Spleen (tissue), 11 donors: ENCODE results near the gene HNRNPA1. TPM values are rescaled to one million over a fixed set of nuclear protein-coding genes. Genes with fewer than 3 reads are reported as not detected.

ENCODE experiments used
- DNase-seq: peaks from one replicate; pipeline ENCODE4 v3.0.0-alpha.2; 2020
- H3K27ac ChIP-seq, 8 donors: fragments of 200-600 bp; sonication (generic) in 7 of 8; 1 replicate in 4 of 8; 2 replicates in 4 of 8; pipeline versions ENCODE4 v1.5.0 to v1.8.0; 2016 to 2021; ENCODE audit warnings: inconsistent platforms in 4 of 8, mild to moderate bottlenecking in 4 of 8, moderate library complexity in 1 of 8
- H3K27me3 ChIP-seq, 7 donors: fragments of 200-600 bp; sonication (generic) in 6 of 7; replicated peaks in 1 of 7; 1 replicate in 4 of 7; 2 replicates in 3 of 7; pipeline versions ENCODE4 v1.5.0 to v1.8.0; 2016 to 2021; ENCODE audit warnings: inconsistent platforms in 3 of 7, mild to moderate bottlenecking in 1 of 7
- H3K36me3 ChIP-seq, 6 donors: fragments of 200-600 bp; sonication (generic) in 5 of 6; 1 replicate in 4 of 6; 2 replicates in 2 of 6; pipeline versions ENCODE4 v1.5.0 to v1.8.0; 2016 to 2021; ENCODE audit warnings: inconsistent platforms in 2 of 6
- H3K4me1 ChIP-seq, 6 donors: fragments of 200-600 bp; sonication (generic) in 5 of 6; 1 replicate in 3 of 6; 2 replicates in 3 of 6; pipeline versions ENCODE4 v1.5.0 to v1.8.0; 2016 to 2021; ENCODE audit warnings: inconsistent platforms in 3 of 6
- H3K4me3 ChIP-seq, 8 donors: fragments of 200-600 bp; sonication (generic) in 7 of 8; 1 replicate in 4 of 8; 2 replicates in 4 of 8; pipeline versions ENCODE4 v1.5.0 to v1.8.0; 2016 to 2021; ENCODE audit warnings: inconsistent platforms in 4 of 8, mild to moderate bottlenecking in 4 of 8, moderate library complexity in 2 of 8
- H3K9me3 ChIP-seq, 8 donors: fragments of 200-600 bp; sonication (generic) in 7 of 8; 1 replicate in 4 of 8; 2 replicates in 4 of 8; pipeline versions ENCODE4 v1.5.0 to v1.8.0; 2016 to 2021; ENCODE audit warnings: inconsistent platforms in 4 of 8
- POLR2A ChIP-seq, 3 donors: fragments of 450-650 bp; IDR thresholded peaks; one replicate each; pipeline ENCODE4 v1.5.1; 2017; ENCODE audit warnings: antibody characterized with exemption in 3 of 3, mild to moderate bottlenecking in 1 of 3
- POLR2AphosphoS5 ChIP-seq, 3 donors: sonication (generic); formaldehyde crosslinking; IDR thresholded peaks; one replicate each; pipeline ENCODE4 v1.5.1; 2017; ENCODE audit warnings: antibody characterized with exemption in 3 of 3
- WGBS, 5 donors: extraction: QIAGEN DNeasy Blood & Tissue Kit in 3 of 5; methylation state at CpG; one replicate each; pipeline versions ENCODE4 v1.1.5 to v1.1.7; 2013 to 2018; 5-methylcytosine and 5-hydroxymethylcytosine counted together
- intact Hi-C: fragments of 100-400 bp; cut with DNase I; formaldehyde crosslinking; loops from one replicate; pipeline ENCODE4 v1.15.0; 2023; ENCODE audit warnings: low total_unique reads
- polyA plus RNA-seq, 3 donors: library from polyadenylated mRNA; stranded (reverse); fragments of 200-250 nt; gene quantifications; one replicate each; pipeline ENCODE4 v1.2.1, GENCODE V29; 2013
- total RNA-seq, 7 donors: library from RNA; depleted of rRNA in 3 of 7; stranded (reverse); fragments of >200 nt in 3 of 7; fragmentation: NEBNext Ultra II Directional in 4 of 7; extraction: Animal tissue kit (Norgen Biotek cat#: 25700) in 4 of 7; gene quantifications; one replicate each; pipeline versions ENCODE4 v1.1.0 to v1.2.1, GENCODE V29; 2016 to 2021
- TF ChIP-seq, protein P1 (sequence below), 11 experiments: fragments of 200-600 bp in 7 of 11; fragments of 450-650 bp in 4 of 11; sonication (generic) in 4 of 11; IDR thresholded peaks in 8 of 11; conservative IDR thresholded peaks in 3 of 11; 1 replicate in 7 of 11; 2 replicates in 4 of 11; pipeline versions ENCODE4 v1.4.0 to v1.8.0; 2016 to 2021; ENCODE audit warnings: antibody characterized with exemption in 11 of 11, inconsistent platforms in 4 of 11, mild to moderate bottlenecking in 1 of 11
- donor health status: healthy with polysubstance abuse.
- donor health status: DM: no; HTN: no; CAD: no; lungs with moderate emphysema.
- donor health status: DM: no; HTN: no; CAD: no.
- donor health status: Bipolar disorder and iron deficiency.
- donor health status: healthy.
- donor health status: DM: no; HTN: no; CAD: no.
- donor health status: DM: yes; HTN: yes; CAD: no.

The HNRNPA1 gene
- total and polyA plus RNA-seq, 10 donors, result 511 to 1,168 (median 873) TPM

DNA sequence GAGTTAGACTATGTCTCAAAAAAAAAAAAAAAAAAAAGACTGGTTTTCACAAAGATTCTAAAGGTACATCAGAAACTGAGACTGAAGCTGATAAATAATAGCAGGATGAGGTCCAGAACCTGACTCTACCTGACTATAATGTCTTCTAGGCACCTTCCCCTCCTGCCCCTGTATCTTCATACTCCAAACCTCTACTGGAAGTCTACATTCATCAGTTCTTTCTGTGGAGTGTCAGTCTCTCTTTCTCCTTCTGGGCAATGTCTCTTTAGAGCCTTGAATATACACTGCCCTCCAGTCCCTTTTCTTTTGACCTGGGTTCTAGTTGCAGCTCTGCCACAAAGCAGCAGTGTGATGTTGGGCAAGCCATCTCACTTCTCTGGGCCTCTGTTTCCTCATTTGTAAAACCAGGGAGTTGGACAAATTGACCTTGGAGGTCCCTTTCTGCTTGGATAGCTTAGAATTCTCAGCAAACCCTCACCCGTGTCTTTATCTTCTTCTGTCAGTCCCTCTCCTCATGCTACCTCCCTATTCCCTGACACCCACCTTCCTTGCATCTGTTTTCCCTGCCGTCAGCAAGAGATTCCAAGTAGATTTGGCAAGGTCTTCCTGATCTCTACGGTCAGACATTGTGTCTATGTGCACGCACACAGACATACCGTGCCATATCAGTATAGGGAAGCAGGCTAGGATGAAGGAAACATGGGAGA lies 16.0 kb downstream of the HNRNPA1 start:
- Histone ChIP-seq H3K9me3 (no peaks in the 10 kb centered on the region), H3K27me3 (peaks cover 0 to 39% (median 28%) of the 10 kb centered on the region in 7 donors), H3K36me3 (peaks cover 0 to 34% (median 0%) of the 10 kb centered on the region in 6 donors), H3K4me1 (peaks cover 3 to 65% (median 20%) of the 10 kb centered on the region in 6 donors), H3K4me3 (peak overlapping the region in 5 of 8 donors; percentile 8 to 63 (median 36)), H3K27ac (peak overlapping the region in 7 of 8 donors; percentile 14 to 94 (median 81))
- DNase-seq, result no peak
- intact Hi-C loops, result no loop called here
- TF ChIP-seq, protein P1, sequence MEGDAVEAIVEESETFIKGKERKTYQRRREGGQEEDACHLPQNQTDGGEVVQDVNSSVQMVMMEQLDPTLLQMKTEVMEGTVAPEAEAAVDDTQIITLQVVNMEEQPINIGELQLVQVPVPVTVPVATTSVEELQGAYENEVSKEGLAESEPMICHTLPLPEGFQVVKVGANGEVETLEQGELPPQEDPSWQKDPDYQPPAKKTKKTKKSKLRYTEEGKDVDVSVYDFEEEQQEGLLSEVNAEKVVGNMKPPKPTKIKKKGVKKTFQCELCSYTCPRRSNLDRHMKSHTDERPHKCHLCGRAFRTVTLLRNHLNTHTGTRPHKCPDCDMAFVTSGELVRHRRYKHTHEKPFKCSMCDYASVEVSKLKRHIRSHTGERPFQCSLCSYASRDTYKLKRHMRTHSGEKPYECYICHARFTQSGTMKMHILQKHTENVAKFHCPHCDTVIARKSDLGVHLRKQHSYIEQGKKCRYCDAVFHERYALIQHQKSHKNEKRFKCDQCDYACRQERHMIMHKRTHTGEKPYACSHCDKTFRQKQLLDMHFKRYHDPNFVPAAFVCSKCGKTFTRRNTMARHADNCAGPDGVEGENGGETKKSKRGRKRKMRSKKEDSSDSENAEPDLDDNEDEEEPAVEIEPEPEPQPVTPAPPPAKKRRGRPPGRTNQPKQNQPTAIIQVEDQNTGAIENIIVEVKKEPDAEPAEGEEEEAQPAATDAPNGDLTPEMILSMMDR (IDR thresholded peaks at IDR 0.05 in 8 of 11, conservative IDR thresholded peaks at IDR 0.05 in 3 of 11), result no peak
- no peak for TF ChIP-seq POLR2A (IDR thresholded peaks at IDR 0.05)
- no peak for TF ChIP-seq POLR2AphosphoS5 (IDR thresholded peaks at IDR 0.05)
- WGBS, 5 donors, result 39 to 61% (median 51%) methylated on average over 5 of the region's 5 CpGs

DNA sequence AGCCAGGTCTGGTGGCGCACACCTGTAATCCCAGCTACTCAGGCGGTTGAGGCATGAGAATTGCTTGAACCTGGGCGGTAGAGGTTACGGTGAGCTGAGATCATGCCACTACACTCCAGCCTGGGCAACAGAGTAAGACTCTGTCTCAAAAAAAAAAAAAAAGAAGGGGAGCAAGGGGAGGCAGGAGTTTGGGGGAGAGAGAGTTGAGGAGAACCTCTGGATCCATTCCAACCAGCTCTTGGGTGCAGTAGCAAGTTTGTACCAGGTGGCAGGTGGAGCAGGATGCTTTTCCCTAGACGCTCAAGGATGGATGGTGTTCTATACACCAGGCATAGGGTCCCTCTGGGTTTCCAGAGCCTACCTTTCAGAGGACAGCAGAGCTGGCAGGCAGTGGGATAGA lies 18.4 kb downstream of the HNRNPA1 start:
- no peaks in the 10 kb centered on the region for H3K9me3 ChIP-seq
- TF ChIP-seq, protein P1 (IDR thresholded peaks at IDR 0.05 in 8 of 11, conservative IDR thresholded peaks at IDR 0.05 in 3 of 11), result peak in 1 of 11 experiments; percentile 6
- TF ChIP-seq POLR2AphosphoS5 (IDR thresholded peaks at IDR 0.05), result no peak
- peak overlapping the region in 6 of 8 donors; percentile 72 to 94 (median 84) for H3K27ac ChIP-seq
- intact Hi-C loops, result no loop called here
- 50 to 75% (median 65%) methylated on average over 5 of the region's 5 CpGs for WGBS, 5 donors
- H3K4me1 ChIP-seq, result peaks cover 3 to 65% (median 19%) of the 10 kb centered on the region in 6 donors
- peaks cover 0 to 63% (median 29%) of the 10 kb centered on the region in 7 donors for H3K27me3 ChIP-seq
- H3K4me3 ChIP-seq, result peak overlapping the region in 7 of 8 donors; percentile 7 to 63 (median 23)
- DNase-seq, result no peak
- H3K36me3 ChIP-seq, result peaks cover 0 to 10% (median 0%) of the 10 kb centered on the region in 6 donors

DNA sequence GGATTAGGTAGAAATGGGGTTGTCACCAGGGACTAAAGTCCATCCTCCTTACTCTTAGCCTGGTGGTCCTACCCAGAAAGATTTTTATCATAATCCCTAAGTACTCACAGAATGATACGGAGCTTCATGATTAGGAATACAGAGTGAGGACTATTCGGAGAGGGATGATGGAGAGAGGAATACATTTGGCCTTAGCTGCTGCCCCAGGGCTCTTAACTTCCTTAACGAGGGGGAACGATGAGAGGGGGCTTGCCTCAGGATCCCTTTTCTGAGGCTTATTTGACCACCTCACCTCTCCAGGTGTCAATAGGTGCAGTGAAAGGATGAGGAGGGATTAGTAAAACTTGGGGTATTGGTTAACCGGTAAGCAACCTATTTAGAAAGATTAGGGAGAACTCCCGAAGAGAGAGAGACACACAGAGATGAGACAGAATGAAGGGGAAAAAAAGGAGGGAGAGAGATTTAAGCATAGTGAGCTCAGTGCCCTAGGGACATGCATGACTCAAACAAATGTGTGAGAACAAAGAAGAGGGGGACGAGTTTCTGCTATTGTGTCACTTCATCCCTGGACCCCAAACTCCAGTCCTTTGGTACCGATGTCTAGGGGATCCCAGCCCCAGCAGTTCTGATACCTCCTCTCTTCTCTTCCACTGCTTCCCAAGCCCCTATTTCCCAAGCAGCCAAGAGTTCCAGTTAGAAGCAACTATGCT lies 19.1 kb downstream of the HNRNPA1 start:
- H3K36me3 ChIP-seq, result peaks cover 0 to 5% (median 0%) of the 10 kb centered on the region in 6 donors
- no peaks in the 10 kb centered on the region for H3K9me3 ChIP-seq
- DNase-seq, result no peak
- intact Hi-C loops, result no loop called here
- peaks cover 7 to 65% (median 23%) of the 10 kb centered on the region in 6 donors for H3K4me1 ChIP-seq
- H3K4me3 ChIP-seq, result peak overlapping the region in 7 of 8 donors; percentile 7 to 63 (median 23)
- TF ChIP-seq, protein P1 (IDR thresholded peaks at IDR 0.05 in 8 of 11, conservative IDR thresholded peaks at IDR 0.05 in 3 of 11), result no peak
- TF ChIP-seq POLR2AphosphoS5 (IDR thresholded peaks at IDR 0.05) (no peak), POLR2A (IDR thresholded peaks at IDR 0.05) (no peak)
- H3K27me3 ChIP-seq, result peaks cover 0 to 71% (median 34%) of the 10 kb centered on the region in 7 donors
- H3K27ac ChIP-seq, result peak overlapping the region in 7 of 8 donors; percentile 36 to 94 (median 81)
- WGBS, 5 donors, result 20 to 41% (median 29%) methylated on average over 8 of the region's 8 CpGs
